Keratinocyte (primary cell): Measurements from ENCODE around the gene CD2AP. TPM values are rescaled to one million over a fixed set of nuclear protein-coding genes. Genes with fewer than 3 reads are reported as not detected.

Source experiments
- DNase-seq: peaks from one replicate; pipeline ENCODE4 v3.0.0-alpha.2; 2011; ENCODE audit warnings: low read depth, missing footprints, low spot score
- FAIRE-seq: peaks from 2 replicates; lab custom pipeline; 2011; peaks lifted over from hg19 to GRCh38; lab: Jason Lieb, UNC
- H2AFZ ChIP-seq: 2 replicates; pipeline ENCODE4 v1.6.0; 2012; ENCODE audit warnings: low read length, control low read depth, inconsistent platforms; ENCODE audit not compliant: control insufficient read depth
- H3K27ac ChIP-seq: 2 replicates; pipeline ENCODE4 v1.5.1; 2011; ENCODE audit warnings: low read length; ENCODE audit not compliant: control insufficient read depth, insufficient read depth
- H3K27me3 ChIP-seq: 3 replicates; pipeline ENCODE4 v1.6.0; 2011; ENCODE audit warnings: low read length; ENCODE audit not compliant: control insufficient read depth, insufficient read depth; ENCODE audit errors: extremely low read depth
- H3K36me3 ChIP-seq, 2 experiments: 2 replicates in 1 of 2; 3 replicates in 1 of 2; pipeline ENCODE4 v1.5.1; 2011; ENCODE audit warnings: low read length in 2 of 2, mild to moderate bottlenecking in 1 of 2; ENCODE audit not compliant: control insufficient read depth in 2 of 2, insufficient read depth in 2 of 2; ENCODE audit errors: extremely low read depth in 1 of 2
- H3K4me1 ChIP-seq: 3 replicates; pipeline ENCODE4 v1.5.1; 2011; ENCODE audit warnings: low read length; ENCODE audit not compliant: control insufficient read depth, insufficient read depth; ENCODE audit errors: extremely low read depth
- H3K4me2 ChIP-seq: 3 replicates; pipeline ENCODE4 v1.6.0; 2011; ENCODE audit warnings: low read depth, low read length; ENCODE audit not compliant: control insufficient read depth, insufficient read depth; ENCODE audit errors: extremely low read depth
- H3K4me3 ChIP-seq, 3 experiments: fragments of 200-600 bp in 1 of 3; sonication (generic) in 1 of 3; 2 replicates in 2 of 3; 3 replicates in 1 of 3; pipeline ENCODE4 v1.5.1; 2011 to 2016; ENCODE audit warnings: low read length in 3 of 3, mild to moderate bottlenecking in 3 of 3, control low read depth in 2 of 3, inconsistent platforms in 1 of 3, low read depth in 1 of 3, mixed read lengths in 1 of 3, mixed run types in 1 of 3, moderate library complexity in 1 of 3; ENCODE audit not compliant: control insufficient read depth in 2 of 3, insufficient read depth in 2 of 3; ENCODE audit errors: extremely low read depth in 1 of 3
- H3K79me2 ChIP-seq: 2 replicates; pipeline ENCODE4 v1.6.0; 2012; ENCODE audit warnings: low read length; ENCODE audit not compliant: control insufficient read depth, insufficient read depth
- H3K9ac ChIP-seq: 3 replicates; pipeline ENCODE4 v1.6.0; 2011; ENCODE audit warnings: low read length; ENCODE audit not compliant: control insufficient read depth, insufficient read depth; ENCODE audit errors: extremely low read depth
- H3K9me1 ChIP-seq: 3 replicates; pipeline ENCODE4 v1.6.0; 2011; ENCODE audit warnings: low read length; ENCODE audit not compliant: control insufficient read depth, insufficient read depth; ENCODE audit errors: extremely low read depth
- H3K9me3 ChIP-seq: 2 replicates; pipeline ENCODE4 v1.5.1; 2012; ENCODE audit warnings: low read depth, low read length; ENCODE audit not compliant: control insufficient read depth
- H4K20me1 ChIP-seq: 3 replicates; pipeline ENCODE4 v1.6.0; 2011; ENCODE audit warnings: low read length; ENCODE audit not compliant: control insufficient read depth, insufficient read depth; ENCODE audit errors: extremely low read depth
- CTCF ChIP-seq, 3 experiments: IDR thresholded peaks in 1 of 3; conservative IDR thresholded peaks in 1 of 3; optimal IDR thresholded peaks in 1 of 3; 2 replicates in 2 of 3; 3 replicates in 1 of 3; pipeline versions ENCODE3 to v1.5.1; 2011; ENCODE audit warnings: low read length in 3 of 3, mild to moderate bottlenecking in 3 of 3, moderate library complexity in 2 of 3, control low read depth in 1 of 3, inconsistent platforms in 1 of 3; ENCODE audit not compliant: insufficient read depth in 2 of 3; ENCODE audit errors: extremely low read depth in 1 of 3
- EZH2 ChIP-seq: IDR thresholded peaks from one replicate; pipeline ENCODE4 v1.6.1; 2012; ENCODE audit warnings: inconsistent platforms, mild to moderate bottlenecking, low read length, moderate library complexity
- dilution Hi-C: fragments of 300-500 bp; cut with MboI; formaldehyde crosslinking; loops from one replicate; pipeline ENCODE4 v1.7.0; 2020; ENCODE audit warnings: low sequenced_read_pairs; ENCODE audit not compliant: extremely low pct_ligation_motif_present
- polyA plus RNA-seq, 5 experiments: library from polyadenylated mRNA; depleted of rRNA in 3 of 5; stranded (reverse) in 3 of 5; stranded (forward) in 1 of 5; unstranded in 1 of 5; fragments of >200 nt; gene quantifications; 1 replicate in 1 of 5; 2 replicates in 3 of 5; 3 replicates in 1 of 5; pipeline versions ENCODE4 v1.2.1 to v1.2.3, GENCODE V29; 2011 to 2012; ENCODE audit warnings: missing spikeins in 2 of 5, low read depth in 1 of 5, low replicate concordance in 1 of 5

CD2AP gene
- polyA plus RNA-seq, 1 donor (not counting 4 experiments of a cell fraction or from before 2014, with no cell fraction given) = 23.9 TPM

GRCh38 chr6:47475319-47475816, 2.2 kb upstream of the CD2AP start:
- DNase-seq (no peak), FAIRE-seq (no peak)
- H3K27ac ChIP-seq = no peak overlapping the region

DNA sequence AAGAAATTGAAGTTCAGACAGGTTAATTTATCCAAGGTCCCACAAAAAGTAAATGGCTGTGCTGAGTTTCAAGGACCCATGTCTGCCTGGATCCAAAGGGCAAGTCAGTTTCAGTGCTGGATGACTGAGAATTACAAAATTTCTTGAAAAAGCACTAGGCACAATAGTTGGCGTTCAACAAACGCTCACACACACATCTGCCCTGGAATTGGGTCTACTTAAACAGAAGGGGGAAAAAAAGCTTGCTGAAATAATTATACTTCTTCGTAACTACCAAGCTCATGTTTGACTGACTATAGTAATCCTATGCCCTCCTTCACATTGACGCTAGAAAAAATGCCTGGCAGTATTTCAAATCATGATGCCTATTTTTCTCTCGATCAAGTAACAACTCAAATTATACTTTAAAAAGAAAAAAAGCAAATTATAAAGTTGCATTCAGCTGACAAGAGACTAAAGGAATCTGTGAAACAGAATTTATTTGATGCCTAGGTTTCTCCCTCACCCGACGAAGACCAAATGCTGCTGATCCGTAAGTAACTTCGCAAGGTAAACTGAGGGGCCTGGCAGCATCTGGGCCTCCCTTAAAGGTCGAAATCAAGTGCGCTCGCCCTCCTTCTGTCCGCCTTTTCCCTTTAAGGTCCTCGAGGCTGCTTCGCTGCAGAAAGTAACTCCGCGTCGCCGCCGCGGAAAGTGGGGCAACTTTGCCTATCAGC, 650 bp upstream of the CD2AP start:
- no peak for TF ChIP-seq EZH2
- TF ChIP-seq CTCF (optimal IDR thresholded peaks at IDR 0.05 in 1 of 3, IDR thresholded peaks at IDR 0.05 in 1 of 3, conservative IDR thresholded peaks at IDR 0.05 in 1 of 3; ENCODE audit: extremely low read depth in 1 of 3, insufficient read depth in 2 of 3, low read length in 3 of 3) = no peak
- Histone ChIP-seq H3K27me3 (no peaks in the 10 kb centered on the region), H3K4me2 (peak overlapping the region; percentile 70), H3K9me3 (no peaks in the 10 kb centered on the region), H3K9ac (peak overlapping the region; percentile 83), H3K4me3 (peak overlapping the region; percentile 95 to 100 (median 99)), H3K27ac (peak overlapping the region; percentile 94), H4K20me1 (peaks cover 6% of the 10 kb centered on the region), H3K36me3 (no peaks in the 10 kb centered on the region), H3K9me1 (peaks cover under 1% of the 10 kb centered on the region), H3K4me1 (peaks cover 30% of the 10 kb centered on the region), H3K79me2 (peaks cover 40% of the 10 kb centered on the region), H2AFZ (peak overlapping the region; percentile 88)
- DNase-seq (no peak), FAIRE-seq (peak; percentile 64)
- dilution Hi-C loops = no loop called here

More at GRCh38 chr6:47475319-47475816, 2.2 kb upstream of the CD2AP start:
- no peaks in the 10 kb centered on the region for H3K36me3 ChIP-seq
- no peak overlapping the region for H2AFZ ChIP-seq
- H4K20me1 ChIP-seq = no peaks in the 10 kb centered on the region
- no peaks in the 10 kb centered on the region for H3K9me3 ChIP-seq
- H3K9ac ChIP-seq = no peak overlapping the region
- no peaks in the 10 kb centered on the region for H3K9me1 ChIP-seq
- no peak overlapping the region for H3K4me2 ChIP-seq
- dilution Hi-C loops = no loop called here
- TF ChIP-seq CTCF (optimal IDR thresholded peaks at IDR 0.05 in 1 of 3, IDR thresholded peaks at IDR 0.05 in 1 of 3, conservative IDR thresholded peaks at IDR 0.05 in 1 of 3; ENCODE audit: extremely low read depth in 1 of 3, insufficient read depth in 2 of 3, low read length in 3 of 3) (no peak), EZH2 (no peak)
- H3K4me1 ChIP-seq = peaks cover 15% of the 10 kb centered on the region
- no peak overlapping the region for H3K4me3 ChIP-seq
- peaks cover 24% of the 10 kb centered on the region for H3K79me2 ChIP-seq
- H3K27me3 ChIP-seq = no peaks in the 10 kb centered on the region
